ENCODE measurements around the gene SRC.

The SRC gene

DNA sequence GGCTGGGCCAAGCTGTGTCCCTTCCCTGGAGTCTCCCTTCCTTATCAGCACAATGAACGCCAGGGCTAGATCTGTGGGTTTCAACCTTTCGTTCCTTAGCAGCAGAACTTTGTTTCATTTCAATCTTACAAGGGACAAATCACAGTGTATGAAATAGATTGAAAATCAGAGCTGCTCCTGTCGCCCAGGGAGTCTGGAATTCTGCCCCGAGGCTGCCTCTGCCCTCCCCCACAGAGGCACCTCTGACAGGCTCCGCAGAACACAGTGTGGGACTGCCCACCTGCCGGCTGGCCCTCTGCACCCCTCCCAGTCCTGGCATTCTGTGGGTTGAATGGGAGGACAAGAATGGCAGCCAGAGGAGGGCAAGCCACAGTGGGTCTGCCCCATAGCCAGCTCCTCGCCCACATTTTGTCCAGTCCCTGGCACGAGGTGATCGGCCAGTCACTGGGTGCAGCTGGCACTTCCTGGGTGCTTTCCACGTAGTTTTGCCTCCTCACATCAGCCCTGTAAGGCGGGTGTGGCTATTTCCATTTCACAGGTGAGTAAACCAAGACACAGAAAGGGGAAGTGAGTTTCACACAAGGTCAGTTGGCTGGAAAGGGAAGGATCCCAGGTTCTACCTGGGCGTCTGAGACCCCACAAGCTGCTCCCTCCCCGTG is 30.4 kb upstream of the SRC start:
- no peak for DNase-seq

DNA sequence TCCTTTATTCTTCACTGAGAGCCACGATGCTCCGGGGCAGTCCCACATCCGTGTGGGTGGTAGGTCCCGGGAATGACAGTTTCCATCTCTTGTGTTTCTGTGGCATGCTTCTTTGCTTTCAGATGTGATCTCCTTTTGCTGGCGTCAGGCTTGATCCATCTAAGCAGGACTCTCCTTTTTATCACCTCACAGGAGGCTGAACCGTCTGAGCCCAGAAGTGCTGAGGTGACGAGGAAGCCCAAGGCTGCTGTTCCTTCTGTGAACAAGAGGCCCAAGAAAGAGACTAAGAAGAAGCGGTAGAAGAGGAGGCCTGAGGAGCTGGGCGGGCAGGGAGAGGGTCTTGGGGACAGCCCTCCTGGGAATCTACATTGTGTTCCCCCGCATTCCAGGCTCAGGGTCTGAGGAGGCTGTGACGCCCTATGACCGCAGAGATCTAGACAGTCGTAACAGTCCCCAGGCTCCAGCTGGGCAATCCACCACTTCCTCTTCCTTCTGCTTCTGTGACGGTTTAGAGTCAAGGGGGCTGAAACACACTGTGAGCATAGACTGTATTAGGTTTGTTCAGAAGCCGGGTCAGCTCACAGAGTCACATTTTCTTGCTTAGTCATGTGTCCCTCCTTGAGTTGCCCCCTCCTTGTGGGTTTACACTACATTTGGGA is 29.7 kb upstream of the SRC start:
- no peak for DNase-seq

DNA sequence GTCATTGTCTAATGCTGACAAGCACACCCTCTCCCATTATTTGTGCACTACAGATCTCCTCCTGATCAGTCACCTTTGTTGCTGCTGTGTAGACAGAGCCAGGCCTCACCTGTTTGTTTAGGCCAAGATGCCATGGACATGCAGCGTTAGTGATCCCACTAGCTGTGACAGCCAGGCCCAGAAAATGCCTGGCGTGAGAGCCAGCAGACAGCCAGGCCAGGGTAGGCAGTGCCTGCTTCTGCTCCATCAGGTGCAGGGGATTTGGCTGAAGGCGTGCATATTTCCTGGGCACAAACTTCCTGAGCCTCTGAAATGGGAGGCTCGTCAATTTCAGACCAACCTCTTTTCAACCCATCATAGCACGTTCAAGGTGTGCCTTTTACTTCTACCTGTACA is 29.2 kb upstream of the SRC start:
- DNase-seq, result no peak

DNA sequence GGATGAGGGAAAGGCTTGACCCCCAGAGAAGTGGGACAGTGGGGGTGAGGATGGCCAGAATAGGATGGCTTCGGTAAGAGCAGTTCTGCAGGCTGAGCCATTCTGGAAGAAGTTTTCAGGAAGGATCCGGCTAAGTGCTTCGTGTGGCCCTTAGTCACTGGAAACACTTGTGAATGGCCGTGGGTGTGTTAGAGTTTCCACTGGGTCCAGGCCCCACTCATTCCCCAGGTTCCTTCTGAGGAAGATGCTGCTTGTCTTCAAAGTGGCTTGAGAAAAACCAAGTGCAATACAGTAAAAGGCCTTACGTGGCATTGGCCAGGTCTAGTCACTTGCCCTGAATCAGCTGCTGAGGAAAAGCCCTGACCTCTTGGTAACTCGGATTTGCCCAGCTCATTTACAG is 28.6 kb upstream of the SRC start:
- no peak for DNase-seq

DNA sequence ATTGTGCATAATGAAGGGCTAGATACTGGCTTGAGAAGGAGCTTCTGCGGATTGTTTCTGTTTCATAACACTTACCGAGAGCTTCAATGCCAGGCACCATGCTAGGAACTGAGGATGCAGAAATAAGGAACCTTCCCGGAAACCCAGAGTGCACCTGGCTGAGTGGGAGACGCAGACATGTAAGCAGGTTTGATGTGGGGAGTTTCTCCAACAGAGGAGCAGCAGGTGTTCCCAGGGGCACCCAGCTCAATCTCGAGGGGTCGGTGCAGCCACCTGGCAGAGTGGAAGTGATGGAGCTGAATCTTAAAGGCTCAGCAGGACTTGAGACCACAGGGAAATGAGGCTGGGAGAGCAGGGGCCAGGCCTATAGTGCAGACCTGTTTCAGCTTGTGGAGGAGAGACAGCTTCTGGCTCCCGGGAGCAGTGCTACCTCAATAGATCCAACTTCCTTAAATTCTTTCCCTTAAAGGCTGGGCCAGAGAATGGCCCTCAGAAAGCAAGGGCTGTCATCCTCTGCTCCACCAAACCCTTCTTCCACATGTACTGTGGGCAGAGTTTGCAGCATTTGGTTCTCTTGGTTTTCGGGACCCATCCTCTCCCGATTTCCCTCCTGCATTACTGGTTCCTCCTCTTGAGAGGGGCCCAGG is 27.8 kb upstream of the SRC start:
- no peak for DNase-seq

DNA sequence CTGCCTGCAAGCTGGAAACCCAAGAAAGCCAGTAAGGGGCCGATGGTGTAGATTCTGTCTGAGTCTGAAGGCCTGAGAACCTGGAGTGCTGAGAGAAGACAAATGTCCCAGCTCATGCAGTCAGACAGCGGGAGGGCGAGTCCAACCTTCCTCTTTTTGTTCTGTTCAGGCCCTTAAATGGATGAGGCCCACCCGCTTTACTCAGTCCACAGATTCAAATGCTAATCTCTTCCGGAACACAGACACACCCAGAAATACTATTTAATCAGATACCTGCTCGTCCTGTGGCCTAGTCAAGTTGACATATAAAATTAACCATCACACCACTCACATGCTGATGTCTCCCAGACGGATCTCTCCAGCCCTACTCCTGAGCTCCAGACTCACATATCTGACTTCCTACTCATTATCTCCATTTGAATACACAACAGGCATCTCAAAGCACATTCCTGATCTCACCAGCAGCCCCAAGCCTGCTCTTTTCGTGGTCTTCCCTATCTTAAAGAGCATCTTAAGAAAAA is 26.7 kb upstream of the SRC start:
- no peak for DNase-seq

DNA sequence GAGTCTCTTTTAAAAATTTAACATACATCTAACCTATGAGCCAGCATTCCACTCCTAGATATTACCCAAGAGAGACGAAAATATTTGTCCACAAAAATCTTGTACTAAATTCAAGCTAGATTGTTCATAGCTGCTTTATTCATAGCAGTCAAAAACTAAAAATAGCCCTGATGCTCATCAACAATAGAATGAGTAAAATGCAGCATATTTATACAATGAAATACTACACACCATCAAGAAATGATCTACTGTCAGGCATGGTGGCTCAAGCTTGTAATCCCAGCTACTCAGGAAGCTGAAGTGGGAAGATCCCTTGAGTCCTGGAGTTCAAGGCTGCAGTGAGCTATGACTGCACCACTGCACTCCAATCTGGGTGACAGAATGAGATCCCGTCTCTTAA is 22.0 kb upstream of the SRC start:
- DNase-seq, result no peak

DNA sequence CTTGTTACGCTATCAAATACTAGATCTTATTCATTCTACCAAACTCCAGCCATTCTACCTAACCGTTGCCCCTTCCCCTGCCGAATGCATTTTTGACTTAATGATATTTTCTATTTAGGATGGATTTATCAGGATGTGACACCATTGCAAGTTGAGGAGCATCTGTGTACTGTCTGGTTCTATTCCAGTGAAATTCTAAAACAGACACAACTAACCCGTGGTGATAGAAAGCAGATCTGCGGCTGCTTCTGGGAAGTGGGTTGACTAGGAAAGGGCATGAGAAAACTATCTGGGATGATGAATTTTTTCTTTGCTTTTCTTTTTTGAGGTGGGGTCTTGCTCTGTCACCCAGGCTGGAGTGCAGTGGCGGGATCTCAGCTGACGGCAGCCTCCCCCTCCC is 20.7 kb upstream of the SRC start:
- no peak for DNase-seq

DNA sequence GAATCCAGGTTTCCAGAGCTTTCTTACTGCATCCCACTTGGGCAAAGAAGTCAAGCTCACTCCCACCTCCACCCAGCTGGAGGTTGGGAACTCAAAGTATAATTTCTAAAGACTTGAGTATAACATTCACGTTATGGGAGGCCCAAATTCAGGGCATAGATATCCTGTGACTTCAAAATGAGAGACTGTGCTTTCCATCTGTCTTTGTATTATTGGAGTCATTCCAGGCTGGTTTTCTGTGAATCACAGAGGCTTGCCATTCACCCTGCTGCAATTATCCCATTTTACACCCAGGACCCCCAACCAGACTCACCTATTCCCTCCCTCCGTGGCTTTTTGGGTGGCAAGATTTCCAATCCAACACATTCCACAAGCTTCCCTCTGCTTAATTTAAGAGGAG is 19.3 kb upstream of the SRC start:
- DNase-seq, result no peak

DNA sequence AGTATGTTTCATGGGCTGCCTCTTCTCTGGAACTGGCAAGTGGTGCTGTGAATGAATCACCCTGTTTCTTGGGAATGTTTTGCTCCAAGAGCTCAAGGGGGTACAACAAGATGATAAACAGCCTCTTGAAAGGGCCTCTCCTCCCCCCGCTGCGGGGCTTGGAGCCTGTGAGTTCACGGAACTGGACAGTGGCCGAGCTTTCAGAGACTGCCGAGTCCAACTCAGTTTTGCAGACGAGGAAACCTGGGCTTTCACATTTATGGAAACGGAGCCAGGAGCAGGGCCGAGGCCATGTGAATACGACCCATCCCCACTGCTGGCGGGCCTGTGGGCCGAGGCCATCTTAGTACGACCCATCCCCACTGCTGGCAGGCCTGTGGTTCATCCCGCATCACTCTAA is 18.2 kb upstream of the SRC start:
- no peak for DNase-seq

DNA sequence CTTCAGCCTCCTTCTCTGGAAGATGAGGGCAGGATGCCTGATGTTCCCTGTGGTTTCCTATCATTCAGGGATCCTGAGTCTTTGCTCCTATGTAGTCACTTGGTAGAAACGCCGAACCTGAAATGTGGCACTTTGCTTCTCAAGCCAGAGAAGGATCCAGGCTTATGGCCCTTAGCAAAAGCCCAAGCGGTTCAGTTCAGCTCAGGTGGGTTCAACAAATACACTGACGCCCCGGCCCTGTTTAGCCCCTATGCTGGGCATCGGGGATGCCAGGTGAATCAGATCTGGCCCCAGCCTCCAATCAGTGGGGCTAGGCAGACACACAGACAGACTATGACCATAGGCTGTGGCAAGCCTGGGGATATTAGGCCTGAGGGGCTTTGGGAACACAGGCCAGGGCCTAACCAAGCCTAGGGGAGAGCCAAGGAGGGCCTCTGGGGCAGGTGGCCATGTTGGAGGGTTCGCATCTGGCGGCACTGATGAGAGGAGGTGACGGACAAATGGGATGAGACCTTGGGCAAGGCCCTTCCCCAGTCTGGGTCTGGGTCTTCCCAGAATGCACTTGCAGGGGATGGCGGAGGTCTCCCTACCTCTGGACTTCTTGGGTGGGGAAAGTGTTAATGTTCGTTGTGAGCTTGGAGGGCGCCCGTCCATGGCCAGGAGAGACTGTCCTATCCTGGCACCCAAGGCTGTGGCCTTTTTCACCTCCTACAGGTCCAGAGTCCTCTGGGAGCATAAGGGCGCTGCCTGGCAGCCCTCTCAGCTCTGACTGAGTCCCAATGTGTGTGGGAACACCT is 17.6 kb upstream of the SRC start:
- DNase-seq, result no peak

DNA sequence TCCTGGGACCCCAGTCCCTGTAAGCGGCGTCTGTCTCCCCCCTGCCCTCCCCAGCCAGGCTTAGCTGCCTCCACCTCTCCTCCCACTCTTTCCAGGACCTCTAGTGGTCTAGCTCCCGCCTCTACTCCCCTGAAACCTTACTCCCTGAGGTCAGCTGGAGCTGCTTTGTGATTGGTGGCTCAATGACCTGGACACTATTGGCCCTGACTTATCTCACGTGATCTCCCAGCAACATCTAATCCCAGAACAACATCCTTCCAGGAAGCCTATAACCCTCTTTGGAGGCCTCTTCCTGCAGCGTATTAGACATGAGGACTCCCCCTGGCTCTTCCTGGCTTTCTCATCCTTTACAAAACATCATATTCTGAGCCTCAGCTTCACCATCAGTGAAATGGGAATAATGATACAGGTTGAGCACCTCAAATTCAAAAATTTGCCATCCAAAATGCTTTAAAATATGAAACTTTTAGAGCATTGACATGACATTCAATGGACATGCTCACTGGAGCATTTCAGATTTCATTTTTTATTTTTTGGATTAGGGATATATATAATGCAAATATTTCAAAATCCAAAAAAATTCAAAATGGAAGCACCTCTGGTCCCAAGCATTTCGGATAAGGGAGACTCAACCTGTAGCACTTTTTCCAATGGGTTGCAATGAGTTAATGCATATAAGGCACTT is 16.3 kb upstream of the SRC start:
- DNase-seq, result no peak

DNA sequence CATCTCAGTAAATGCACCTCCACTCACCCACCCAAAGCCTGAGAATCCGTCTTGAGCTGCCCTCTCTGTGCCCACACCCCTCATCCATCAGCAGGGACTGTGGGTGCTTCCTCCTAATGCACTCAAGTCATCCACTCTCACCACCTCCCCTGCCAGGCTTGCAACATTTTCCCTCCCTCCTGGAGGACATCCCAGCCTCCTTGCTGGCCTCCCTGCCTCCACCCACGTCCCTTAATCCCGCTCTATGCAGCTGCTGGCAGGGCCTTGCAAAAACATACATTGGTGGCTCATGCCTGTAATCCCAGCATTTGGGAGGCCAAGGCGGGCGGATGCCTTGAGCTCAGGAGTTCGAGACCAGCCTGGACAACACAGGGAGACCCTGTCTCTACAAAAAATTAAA is 15.6 kb upstream of the SRC start:
- no peak for DNase-seq

DNA sequence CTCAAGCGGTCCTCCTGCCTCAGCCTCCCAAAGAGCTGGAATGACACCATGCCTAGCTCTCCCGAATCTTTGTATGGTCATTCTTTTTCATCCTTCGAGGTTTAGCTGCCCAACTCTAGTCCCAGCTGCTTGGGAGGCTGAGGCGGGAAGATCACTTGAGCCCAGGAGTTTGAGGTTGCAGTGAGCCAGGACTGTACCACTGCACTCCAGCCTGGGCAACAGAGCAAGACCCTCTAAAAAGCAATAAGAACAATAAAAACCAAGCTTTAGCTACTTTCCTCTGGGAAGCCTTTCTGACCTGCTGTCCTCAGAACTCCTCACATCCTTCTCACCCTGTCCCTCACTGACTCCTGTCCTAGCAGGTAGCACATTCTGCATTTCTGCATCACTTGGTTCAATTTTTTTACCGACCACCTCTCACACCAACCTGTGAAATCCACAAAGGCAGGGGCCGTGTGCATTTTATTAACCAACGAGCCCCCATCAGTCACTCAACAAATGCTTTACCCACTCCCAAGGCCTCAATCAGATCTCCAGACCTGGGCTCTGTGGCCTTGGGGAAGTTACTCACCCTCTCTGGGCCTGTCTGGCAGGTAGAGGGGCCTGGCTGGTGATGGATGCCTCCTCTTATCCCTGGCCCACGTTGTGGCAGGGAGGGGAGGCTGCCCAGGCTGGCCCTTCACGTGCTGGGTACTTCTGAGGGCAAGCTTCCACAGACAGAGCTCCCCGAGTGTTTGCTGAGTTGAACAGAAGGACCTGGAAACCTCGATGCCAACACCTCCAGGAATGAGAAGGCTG is 14.7 kb upstream of the SRC start:
- no peak for DNase-seq

DNA sequence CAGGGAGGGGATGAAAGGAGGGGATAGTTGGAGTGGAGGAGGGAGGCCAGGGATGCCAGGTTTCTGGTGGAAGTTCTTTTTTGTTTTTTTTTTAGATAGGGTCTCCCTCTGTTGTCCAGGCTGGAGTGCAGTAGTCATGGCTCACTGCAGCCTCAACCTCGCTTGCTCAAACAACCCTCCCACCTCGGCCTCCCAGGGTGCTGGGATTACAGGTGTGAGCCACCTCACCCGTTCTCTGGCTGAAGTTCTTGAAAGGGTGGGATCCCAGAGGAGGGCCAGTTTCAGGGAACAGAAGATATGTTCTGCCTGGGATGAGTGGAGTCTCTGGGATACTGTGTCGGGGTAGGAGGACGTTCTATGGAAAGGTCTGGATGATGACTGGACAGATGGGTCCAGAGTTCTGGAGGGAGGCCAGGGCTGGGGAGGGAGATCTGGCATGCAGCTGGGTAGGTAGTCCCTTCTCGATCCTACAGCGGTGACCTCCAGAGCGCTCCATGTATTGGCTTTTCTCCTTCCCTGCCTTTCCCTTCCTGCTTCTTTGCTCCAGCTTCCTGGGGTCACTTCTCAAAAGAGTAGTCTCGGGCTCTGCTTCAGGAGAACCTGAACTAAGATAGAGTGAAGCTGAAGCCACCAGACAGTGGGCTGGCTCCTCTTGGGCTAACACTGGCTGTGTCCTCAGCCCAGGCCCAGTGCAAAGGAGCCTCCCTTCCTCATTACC is 12.7 kb upstream of the SRC start:
- DNase-seq, result no peak

DNA sequence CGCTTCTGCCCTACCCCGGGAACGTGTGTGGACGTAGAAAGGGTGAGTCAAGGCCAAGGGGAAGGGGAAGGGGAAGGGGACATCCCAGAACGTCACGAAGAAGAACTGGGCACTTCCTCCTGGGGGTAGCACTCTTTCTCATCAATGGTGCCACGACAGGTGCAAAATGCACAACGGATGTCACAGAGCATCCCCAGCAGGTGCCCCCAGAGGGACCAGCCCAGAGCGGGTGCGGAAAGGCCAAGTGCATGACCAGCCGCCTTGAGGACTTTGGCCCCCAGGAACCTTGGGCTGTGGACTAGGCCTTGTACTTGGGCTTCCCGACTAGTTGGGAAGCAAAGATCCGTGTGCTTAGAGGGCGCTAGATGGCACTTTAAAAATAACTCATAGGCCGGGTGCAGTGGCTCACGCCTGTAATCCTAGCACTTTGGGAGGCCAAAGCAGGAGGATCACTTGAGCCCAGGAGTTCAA is 12.1 kb upstream of the SRC start:
- no peak for DNase-seq

DNA sequence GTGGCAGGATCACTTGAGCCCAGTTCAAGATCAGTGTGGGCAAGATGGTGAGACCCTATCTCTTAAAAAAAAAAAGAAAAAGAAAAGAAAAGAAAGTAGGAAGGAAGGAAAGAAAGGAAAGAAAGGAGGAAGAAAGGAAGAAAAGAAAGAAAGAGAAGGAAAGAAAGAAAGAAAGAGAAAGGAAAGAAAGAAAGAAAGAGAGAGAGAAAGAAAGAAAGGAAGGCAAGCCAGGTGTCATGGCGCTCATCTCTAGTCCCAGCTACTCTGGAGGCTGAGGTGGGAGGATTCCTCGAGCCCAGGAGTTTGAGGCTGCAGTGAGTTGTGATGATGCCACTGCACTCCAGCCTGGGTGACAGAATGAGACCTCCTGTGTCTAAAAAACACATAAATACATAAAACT is 11.5 kb upstream of the SRC start:
- no peak for DNase-seq

DNA sequence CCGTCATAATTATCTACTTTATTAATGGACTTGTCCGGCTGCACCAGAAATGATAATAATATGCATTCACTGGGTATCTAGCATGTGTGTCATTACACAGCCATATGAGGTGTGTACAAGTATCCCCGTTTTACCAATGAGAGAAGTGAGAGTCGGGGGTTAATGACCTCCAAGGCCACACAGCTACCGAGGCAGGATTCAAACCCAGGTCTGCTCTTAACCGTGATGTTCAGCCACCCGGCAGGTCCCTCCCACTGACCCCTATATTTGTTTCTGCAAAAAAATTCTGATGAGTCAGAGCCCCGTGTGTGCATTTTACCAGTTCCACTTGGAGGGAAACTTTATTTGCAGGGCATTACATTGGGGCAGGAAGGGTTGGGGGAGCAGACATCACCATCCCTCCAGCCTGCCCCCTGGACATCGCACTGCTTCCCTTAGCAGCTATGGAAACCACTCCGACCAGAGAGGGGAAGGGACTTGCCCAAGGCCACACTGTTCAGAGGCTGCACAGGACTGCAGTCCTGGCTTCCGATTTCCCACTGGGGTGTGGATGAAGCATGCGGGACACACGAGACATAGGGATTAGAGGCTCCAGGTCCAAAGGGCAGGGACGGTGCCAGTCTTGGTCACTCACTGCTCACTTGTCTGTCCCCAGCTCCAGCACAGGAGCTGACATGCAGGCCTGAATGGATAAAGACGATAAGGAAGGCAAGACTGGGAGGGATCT is 10.1 kb upstream of the SRC start:
- no peak for DNase-seq

DNA sequence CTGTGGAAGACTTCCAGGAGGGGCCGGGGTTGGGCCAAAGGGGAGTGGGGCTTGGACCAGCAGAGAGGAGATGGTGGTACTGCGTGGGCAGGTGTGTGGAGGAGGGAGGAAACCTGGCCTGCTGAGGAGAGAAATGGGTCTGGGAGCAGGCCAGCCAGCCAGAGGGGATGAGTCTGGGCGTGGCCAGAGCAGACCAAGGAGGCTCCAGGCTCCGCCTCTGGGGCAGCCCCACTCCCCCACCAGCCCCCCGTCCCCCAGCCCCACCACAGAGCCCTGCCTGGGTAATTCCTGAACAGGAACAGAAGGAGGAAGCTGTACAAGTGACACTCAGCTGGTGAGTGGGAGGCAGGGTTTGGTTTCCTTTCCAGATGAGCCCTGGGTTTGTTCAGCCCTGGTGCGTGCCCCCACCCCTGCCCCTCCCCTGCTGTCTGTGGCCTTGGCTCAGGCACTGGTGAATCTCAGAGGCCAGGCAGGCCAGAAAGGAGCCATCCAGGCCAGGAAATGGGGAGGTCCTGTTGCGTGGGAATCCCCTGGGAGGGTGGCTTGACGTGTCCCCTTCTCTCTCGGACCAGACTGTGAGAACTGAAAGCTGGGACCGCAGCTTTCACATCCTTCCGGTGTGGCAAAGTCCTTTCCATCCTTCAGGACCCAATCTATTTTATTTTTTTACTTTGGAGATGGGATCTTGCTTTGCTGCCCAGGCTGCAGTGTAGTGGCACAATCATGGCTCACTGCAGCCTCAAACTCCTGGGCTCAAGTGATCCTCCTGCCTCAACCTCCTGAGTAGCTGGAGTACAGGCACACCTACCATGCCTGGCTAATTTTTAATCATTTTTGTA is 9.4 kb upstream of the SRC start:
- no peak for DNase-seq
